Adrenal gland (tissue), 5 donors: ENCODE data around the gene LCE2D.

ENCODE experiments used
- CTCF ChIP-seq, 6 experiments: fragments of 450-650 bp in 4 of 6; fragments of 200-600 bp in 2 of 6; sonication (generic) in 1 of 6; IDR thresholded peaks; 1 replicate in 5 of 6; 2 replicates in 1 of 6; pipeline versions ENCODE4 v1.5.1 to v1.8.0; 2016 to 2021; ENCODE audit warnings: antibody characterized with exemption in 6 of 6, mild to moderate bottlenecking in 2 of 6, moderate library complexity in 1 of 6
- POLR2A ChIP-seq, 2 donors: fragments of 450-650 bp; IDR thresholded peaks; one replicate each; pipeline ENCODE4 v1.6.1; 2017; ENCODE audit warnings: antibody characterized with exemption in 2 of 2, mild to moderate bottlenecking in 2 of 2, moderate library complexity in 1 of 2
- donor health status: DM: no; HTN: no; CAD: no.

- TF ChIP-seq POLR2A (IDR thresholded peaks at IDR 0.05), result no peak
- TF ChIP-seq CTCF (IDR thresholded peaks at IDR 0.05), result no peak
Observed at GRCh38 chr1:152630596-152630995, 32.6 kb upstream of the LCE2D start.
